HG02981 (cell line): ENCODE measurements around the gene SARDH.

Source experiments
- ATAC-seq: cut with Tn5 transposase; IDR thresholded peaks from one replicate; pipeline ENCODE4 v1.9.1; 2021; ENCODE audit warnings: mild to moderate bottlenecking, moderate library complexity; ENCODE audit not compliant: unreplicated experiment

The SARDH gene

GRCh38 chr9:133717113-133718031 lies 20.8 kb downstream of the SARDH start:
- ATAC-seq, result no peak

- ATAC-seq, result no peak
These were observed 21.5 kb downstream of the SARDH start for GRCh38 chr9:133716564-133717112.

- no peak for ATAC-seq
These were observed 22.1 kb downstream of the SARDH start for GRCh38 chr9:133715866-133716563.

- ATAC-seq, result no peak
These were observed 22.8 kb downstream of the SARDH start for GRCh38 chr9:133715295-133715865.

GRCh38 chr9:133714606-133715294 lies 23.4 kb downstream of the SARDH start:
- no peak for ATAC-seq

- ATAC-seq, result no peak
These were observed 24.1 kb downstream of the SARDH start for GRCh38 chr9:133713960-133714495.

- ATAC-seq, result no peak
These were observed 24.8 kb downstream of the SARDH start for GRCh38 chr9:133713150-133713959.

- no peak for ATAC-seq
These were observed 25.7 kb downstream of the SARDH start for GRCh38 chr9:133712221-133713100.

GRCh38 chr9:133711428-133712220 lies 26.5 kb downstream of the SARDH start:
- ATAC-seq, result no peak

GRCh38 chr9:133710661-133711427 lies 27.3 kb downstream of the SARDH start:
- no peak for ATAC-seq

GRCh38 chr9:133709691-133710571 lies 28.2 kb downstream of the SARDH start:
- no peak for ATAC-seq

GRCh38 chr9:133709015-133709611 lies 29.0 kb downstream of the SARDH start:
- ATAC-seq, result no peak

- no peak for ATAC-seq
These were observed 29.7 kb downstream of the SARDH start for GRCh38 chr9:133708246-133709014.

GRCh38 chr9:133707763-133708245 lies 30.3 kb downstream of the SARDH start:
- no peak for ATAC-seq
